Neural progenitor cell (in vitro differentiated cells): ENCODE results near the gene SMG6.

Experiments used
- CTCF ChIP-seq: fragments of 200-600 bp; sonication (generic); IDR thresholded peaks from 2 replicates; pipeline ENCODE4 v1.5.1; 2017; ENCODE audit warnings: antibody characterized with exemption, mild to moderate bottlenecking
- EZH2 ChIP-seq: fragments of 200-600 bp; sonication (generic); IDR thresholded peaks from 2 replicates; pipeline ENCODE4 v1.6.1; 2017; ENCODE audit warnings: antibody characterized with exemption, mild to moderate bottlenecking, moderate library complexity
- EZH2phosphoT487 ChIP-seq: fragments of 200-600 bp; sonication (generic); IDR thresholded peaks from 2 replicates; pipeline ENCODE4 v1.6.1; 2017; ENCODE audit warnings: antibody characterized with exemption

- TF ChIP-seq CTCF (no peak), EZH2 (no peak), EZH2phosphoT487 (no peak)
Observed at GRCh38 chr17:2106308-2106955, 197.2 kb downstream of the SMG6 start.
